Measurements from ENCODE around the gene GCH1.

GRCh38 chr14:54918427-54918826 is 15.8 kb upstream of the GCH1 start:
- TF ChIP-seq CTCF (IDR thresholded peaks at IDR 0.05) (no peak), POLR2A (IDR thresholded peaks at IDR 0.05) (no peak), EP300 (IDR thresholded peaks at IDR 0.05) (no peak)

Data from ovary (tissue), 3 donors.